ENCODE data around the gene USP3.

The USP3 gene

GRCh38 chr15:63494408-63494807 is 10.0 kb upstream of the USP3 start:
- no peak for TF ChIP-seq CTCF (IDR thresholded peaks at IDR 0.05; ENCODE audit: low read depth, low read length)
- in situ Hi-C loops (cut with HindIII; ENCODE audit: low sequenced_read_pairs), result no loop called here
- DNase-seq (ENCODE audit: low read depth, low spot score), result no peak
- H3K4me3 ChIP-seq (ENCODE audit: low read depth, low read length), result no peak overlapping the region

- DNase-seq (ENCODE audit: low read depth, low spot score), result no peak
- in situ Hi-C loops (cut with HindIII; ENCODE audit: low sequenced_read_pairs), result no loop called here
- TF ChIP-seq CTCF (IDR thresholded peaks at IDR 0.05; ENCODE audit: low read depth, low read length), result no peak
- no peak overlapping the region for H3K4me3 ChIP-seq (ENCODE audit: low read depth, low read length)
These were observed 9.1 kb upstream of the USP3 start for GRCh38 chr15:63495343-63495742.

- H3K4me3 ChIP-seq (ENCODE audit: low read depth, low read length), result no peak overlapping the region
- in situ Hi-C loops (cut with HindIII; ENCODE audit: low sequenced_read_pairs), result no loop called here
- no peak for DNase-seq (ENCODE audit: low read depth, low spot score)
- no peak for TF ChIP-seq CTCF (IDR thresholded peaks at IDR 0.05; ENCODE audit: low read depth, low read length)
These were observed 8.5 kb upstream of the USP3 start for GRCh38 chr15:63495780-63496488.

- H3K4me3 ChIP-seq (ENCODE audit: low read depth, low read length), result no peak overlapping the region
- in situ Hi-C loops (cut with HindIII; ENCODE audit: low sequenced_read_pairs), result no loop called here
- no peak for DNase-seq (ENCODE audit: low read depth, low spot score)
- TF ChIP-seq CTCF (IDR thresholded peaks at IDR 0.05; ENCODE audit: low read depth, low read length), result no peak
These were observed 6.5 kb upstream of the USP3 start for GRCh38 chr15:63497642-63498467.

GRCh38 chr15:63499175-63499549 is 5.2 kb upstream of the USP3 start:
- DNase-seq (ENCODE audit: low read depth, low spot score), result no peak
- H3K4me3 ChIP-seq (ENCODE audit: low read depth, low read length), result no peak overlapping the region
- no peak for TF ChIP-seq CTCF (IDR thresholded peaks at IDR 0.05; ENCODE audit: low read depth, low read length)
- in situ Hi-C loops (cut with HindIII; ENCODE audit: low sequenced_read_pairs), result no loop called here

GRCh38 chr15:63499611-63500010 is 4.8 kb upstream of the USP3 start:
- no peak for DNase-seq (ENCODE audit: low read depth, low spot score)
- in situ Hi-C loops (cut with HindIII; ENCODE audit: low sequenced_read_pairs), result no loop called here
- H3K4me3 ChIP-seq (ENCODE audit: low read depth, low read length), result no peak overlapping the region
- no peak for TF ChIP-seq CTCF (IDR thresholded peaks at IDR 0.05; ENCODE audit: low read depth, low read length)

All from astrocyte of the spinal cord (primary cell).